NCI-H2081 (cell line): Measurements from ENCODE around the gene CCDC167.
A peak's percentile ranks its signal among the peaks of the same experiment; 100 is the strongest.

ENCODE experiments used
- DNase-seq, 2 experiments: peaks; one replicate each; lab custom pipeline; 2025; lab: John Stamatoyannopoulos, UW

The CCDC167 gene

GRCh38 chr6:37489697-37490336 lies 9.9 kb downstream of the CCDC167 start:
- peak in 1 of 2 experiments; percentile 38 for DNase-seq

- no peak for DNase-seq
Measured at GRCh38 chr6:37488476-37488875, 11.2 kb downstream of the CCDC167 start.

GRCh38 chr6:37487591-37488380 lies 11.9 kb downstream of the CCDC167 start:
- DNase-seq: no peak

GRCh38 chr6:37486121-37486839 lies 13.4 kb downstream of the CCDC167 start:
- DNase-seq: no peak

- DNase-seq: peak in 1 of 2 experiments; percentile 17
Measured at GRCh38 chr6:37485291-37485702, 14.4 kb downstream of the CCDC167 start.

GRCh38 chr6:37484786-37485170 lies 14.9 kb downstream of the CCDC167 start:
- no peak for DNase-seq

- DNase-seq: peak; percentile 62 to 63
Measured at GRCh38 chr6:37483917-37484785, 15.5 kb downstream of the CCDC167 start.

- no peak for DNase-seq
Measured at GRCh38 chr6:37483252-37483901, 16.3 kb downstream of the CCDC167 start.

- no peak for DNase-seq
Measured at GRCh38 chr6:37482606-37483251, 17.0 kb downstream of the CCDC167 start.

- DNase-seq: peak in 1 of 2 experiments; percentile 60
Measured at GRCh38 chr6:37481711-37482605, 17.7 kb downstream of the CCDC167 start.

GRCh38 chr6:37480951-37481534 lies 18.6 kb downstream of the CCDC167 start:
- DNase-seq: peak in 1 of 2 experiments; percentile 41

GRCh38 chr6:37480118-37480736 lies 19.5 kb downstream of the CCDC167 start:
- DNase-seq: no peak

GRCh38 chr6:37479266-37479854 lies 20.3 kb downstream of the CCDC167 start:
- no peak for DNase-seq

GRCh38 chr6:37478827-37479226 lies 20.9 kb downstream of the CCDC167 start:
- no peak for DNase-seq

- DNase-seq: no peak
Measured at GRCh38 chr6:37477656-37478435, 21.8 kb downstream of the CCDC167 start.

- no peak for DNase-seq
Measured at GRCh38 chr6:37477191-37477590, 22.5 kb downstream of the CCDC167 start.

GRCh38 chr6:37474316-37474715 lies 25.4 kb downstream of the CCDC167 start:
- no peak for DNase-seq
